Activated effector memory CD4-positive, alpha-beta T cell treated with Interleukin-2 at 50 U/mL for 16 hours (primary cell): ENCODE results near the gene HOMER1.

Experiments
- DNase-seq: peaks from one replicate; pipeline ENCODE4 v3.0.0-alpha.2; 2020

HOMER1 gene

DNA sequence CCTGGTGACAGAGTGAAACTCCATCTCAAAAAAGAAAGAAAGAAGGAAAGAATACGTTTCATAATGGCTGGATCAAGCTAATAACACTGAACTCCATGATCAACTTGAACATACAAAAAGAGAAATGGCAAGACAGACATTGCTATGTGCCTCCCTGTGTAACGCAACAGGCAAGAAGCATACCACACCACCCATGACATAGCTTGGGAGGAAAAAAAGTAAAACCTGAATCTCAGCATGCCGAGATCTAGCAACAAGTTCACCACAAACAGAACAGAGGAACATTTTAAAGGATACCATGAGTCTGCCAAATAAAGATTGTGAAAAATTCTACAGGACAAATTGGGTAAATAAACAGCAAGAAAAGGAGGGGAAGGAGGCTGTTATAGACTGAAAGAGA lies 26.7 kb downstream of the HOMER1 start:
- DNase-seq, result no peak

DNA sequence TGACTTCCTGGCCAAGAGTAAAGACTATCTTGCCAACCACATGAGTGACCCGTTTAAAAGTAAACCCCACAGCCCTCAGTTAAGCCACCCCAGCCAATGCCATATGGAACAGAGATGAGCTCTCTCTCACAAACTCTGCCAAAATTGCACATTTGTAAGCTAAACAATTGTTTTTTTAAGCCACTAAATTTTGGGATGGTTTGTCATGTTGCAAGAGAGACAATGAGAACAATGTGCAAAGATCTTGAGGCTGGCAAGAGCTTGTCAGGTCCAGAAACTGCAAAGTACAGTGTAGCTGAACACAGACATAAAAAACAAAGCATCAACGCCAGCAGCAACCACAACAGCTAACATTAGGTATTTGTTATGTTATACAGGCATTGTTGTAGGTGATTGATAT lies 27.8 kb downstream of the HOMER1 start:
- DNase-seq, result no peak

DNA sequence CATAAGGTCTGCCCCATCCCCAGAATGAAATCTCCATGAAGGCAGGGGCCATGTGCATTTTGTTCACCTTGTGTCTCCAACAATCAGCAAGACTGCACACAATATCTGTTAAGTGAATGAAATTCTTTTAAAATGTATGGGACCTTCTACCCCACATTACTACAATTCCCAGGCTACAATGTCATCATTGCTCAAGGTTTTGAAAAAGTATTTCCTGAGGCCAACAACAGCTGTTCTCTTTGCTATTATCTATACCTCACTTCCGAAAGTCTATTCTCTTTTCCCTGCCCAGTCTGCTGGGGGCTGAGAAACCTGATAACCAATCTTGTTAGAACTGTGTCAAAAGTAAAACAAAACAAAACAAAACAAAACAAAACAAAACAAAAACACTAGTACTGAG lies 29.2 kb downstream of the HOMER1 start:
- DNase-seq, result no peak

DNA sequence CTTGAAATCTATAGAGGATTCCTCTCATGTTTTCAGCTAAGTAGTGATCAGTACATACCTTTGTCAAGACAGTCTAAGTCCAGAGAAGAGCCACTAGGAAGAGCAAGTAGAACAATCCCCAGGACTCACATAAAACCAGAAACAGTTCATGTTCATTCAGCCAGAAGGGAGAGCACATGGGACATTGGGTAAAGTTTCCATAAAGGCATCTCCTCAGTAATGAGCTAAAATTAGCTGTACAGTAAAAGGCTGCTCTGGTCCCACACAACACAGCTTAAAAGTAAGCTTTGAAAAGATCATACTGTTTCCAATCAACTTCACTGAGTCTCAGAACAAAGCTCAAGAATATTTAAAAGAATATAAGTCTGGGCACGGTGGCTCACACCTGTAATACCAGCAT lies 32.4 kb downstream of the HOMER1 start:
- DNase-seq, result no peak

DNA sequence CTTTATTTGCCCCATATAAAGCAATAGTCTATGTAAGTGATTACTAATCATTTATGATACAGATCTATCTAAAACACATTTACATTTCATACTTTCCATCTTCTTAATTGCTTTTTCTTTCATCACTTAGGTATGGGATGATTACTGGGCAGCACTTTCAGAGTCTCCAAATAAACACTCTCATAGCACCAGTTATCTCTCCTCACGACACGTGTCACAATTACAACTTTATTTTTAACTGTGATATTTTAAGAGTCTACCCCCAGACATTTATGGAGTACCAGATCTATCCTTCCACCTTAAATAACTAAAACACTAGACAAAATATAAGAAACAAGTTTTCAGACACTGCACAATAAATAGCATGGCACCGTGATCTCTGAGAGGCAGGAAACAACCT lies 32.9 kb downstream of the HOMER1 start:
- DNase-seq, result no peak

DNA sequence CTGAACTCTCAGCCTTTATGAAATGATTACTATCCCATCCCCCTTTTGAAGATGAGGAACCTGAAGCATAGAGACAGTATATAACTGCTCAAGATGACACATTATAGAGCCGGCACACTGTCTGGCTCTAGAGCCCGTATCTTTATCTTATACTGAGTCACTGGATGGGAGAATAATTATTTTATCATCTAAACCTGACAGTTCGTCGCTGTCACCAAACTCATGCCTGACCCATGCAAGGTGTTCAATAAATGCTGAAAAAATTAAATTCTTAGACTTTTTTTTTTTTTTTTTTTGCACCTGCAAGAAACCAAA lies 38.8 kb downstream of the HOMER1 start:
- DNase-seq, result no peak

DNA sequence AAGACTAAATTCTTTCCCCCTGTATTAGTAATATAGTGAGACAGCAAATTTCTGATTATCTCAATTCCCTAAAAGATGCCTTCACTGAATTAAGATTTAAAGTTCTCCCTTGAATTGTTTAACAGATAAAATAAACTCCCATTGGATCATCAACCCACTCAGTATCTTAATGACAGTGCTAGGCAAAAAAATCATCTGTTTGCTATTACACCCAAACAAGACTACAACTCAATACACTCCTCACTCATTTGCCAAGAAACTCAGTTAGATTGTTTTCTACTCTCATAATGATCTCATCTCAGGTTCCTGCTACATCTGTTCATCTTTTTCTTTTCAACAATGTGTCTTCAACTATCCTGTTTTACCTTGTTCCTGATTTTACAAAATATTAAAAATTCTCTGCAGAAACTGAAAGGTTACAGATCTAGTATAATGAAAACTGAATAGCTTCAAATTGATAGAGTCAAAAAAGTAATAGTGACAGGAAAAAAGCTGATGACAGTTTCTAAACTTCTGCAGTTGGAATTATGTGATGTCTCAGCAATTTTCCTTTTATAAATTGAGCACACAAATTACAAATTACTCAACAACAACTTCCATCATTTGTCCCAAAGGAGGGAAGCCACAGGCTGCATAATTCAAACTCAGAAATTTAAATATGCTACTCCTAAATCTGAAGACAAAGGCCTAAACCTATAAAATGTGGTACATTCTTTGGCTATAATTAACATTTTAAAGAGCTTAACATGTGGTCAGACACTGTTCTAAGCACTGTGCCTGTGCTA lies 39.4 kb downstream of the HOMER1 start:
- no peak for DNase-seq

DNA sequence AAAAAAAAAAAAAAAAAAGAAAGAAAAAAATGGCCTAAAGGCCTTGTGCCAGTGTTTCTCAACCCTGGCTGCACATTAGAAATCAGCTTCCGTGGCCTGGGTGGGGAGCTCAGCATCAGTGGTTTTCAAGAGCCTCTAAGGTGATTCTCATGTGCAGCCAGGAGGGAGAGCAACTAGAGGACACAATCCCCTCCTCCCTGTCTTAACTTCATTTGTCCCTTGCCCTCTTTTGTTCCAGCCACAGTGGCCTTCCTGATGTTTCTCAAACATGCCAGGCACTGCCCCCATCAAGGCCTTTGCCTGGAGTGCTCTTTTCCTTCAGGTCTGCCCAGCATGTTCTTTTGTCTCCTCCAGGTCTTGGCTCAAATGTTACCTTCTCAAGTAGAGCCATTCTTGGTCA lies 42.4 kb downstream of the HOMER1 start:
- no peak for DNase-seq

DNA sequence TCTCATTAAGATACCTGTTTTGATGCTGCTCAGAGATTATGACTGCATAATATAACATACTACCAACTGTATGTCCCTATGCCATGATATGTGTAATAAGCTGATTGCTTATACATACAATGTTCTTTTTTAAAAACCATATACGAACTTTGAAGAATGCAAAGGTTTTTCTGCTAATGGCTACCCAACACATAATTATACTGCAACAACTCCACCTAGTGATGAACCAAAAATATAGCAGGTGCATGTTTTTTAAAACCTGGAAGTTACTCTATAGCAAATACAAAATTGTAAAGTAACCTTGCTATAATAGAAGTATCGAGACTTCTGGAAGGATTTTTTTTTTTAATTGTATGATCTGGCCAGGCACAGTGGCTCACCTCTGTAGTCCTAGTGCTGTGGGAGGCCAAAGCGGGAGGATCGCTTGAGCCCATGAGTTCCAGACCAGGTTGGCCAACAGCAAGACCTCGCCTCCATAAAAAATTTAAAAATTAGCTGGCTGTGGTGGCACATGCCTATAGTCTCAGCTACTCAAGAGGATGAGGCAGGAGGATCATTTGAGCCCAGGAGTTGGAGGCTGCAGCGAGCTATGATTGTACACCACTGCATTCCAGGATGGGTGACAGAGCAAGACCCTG lies 49.1 kb downstream of the HOMER1 start:
- DNase-seq, result no peak

DNA sequence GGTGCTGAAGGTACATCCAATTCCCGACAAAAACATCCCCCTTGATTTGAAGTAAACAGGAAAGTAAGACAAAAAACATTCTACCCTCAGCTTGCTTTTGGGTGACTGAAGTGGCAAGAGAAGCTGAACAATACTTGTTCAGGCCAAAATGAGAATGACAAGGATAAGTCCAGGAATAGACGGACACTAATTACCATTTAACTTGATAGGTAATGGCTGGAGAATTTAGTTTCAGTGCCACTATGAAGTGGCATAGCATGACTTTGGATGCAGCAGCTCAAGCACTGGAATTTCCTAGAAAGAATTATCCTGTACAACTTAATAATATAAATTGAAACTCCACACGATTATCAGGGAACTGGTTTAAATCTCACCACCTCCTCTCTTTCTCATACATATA lies 49.7 kb downstream of the HOMER1 start:
- DNase-seq, result no peak

DNA sequence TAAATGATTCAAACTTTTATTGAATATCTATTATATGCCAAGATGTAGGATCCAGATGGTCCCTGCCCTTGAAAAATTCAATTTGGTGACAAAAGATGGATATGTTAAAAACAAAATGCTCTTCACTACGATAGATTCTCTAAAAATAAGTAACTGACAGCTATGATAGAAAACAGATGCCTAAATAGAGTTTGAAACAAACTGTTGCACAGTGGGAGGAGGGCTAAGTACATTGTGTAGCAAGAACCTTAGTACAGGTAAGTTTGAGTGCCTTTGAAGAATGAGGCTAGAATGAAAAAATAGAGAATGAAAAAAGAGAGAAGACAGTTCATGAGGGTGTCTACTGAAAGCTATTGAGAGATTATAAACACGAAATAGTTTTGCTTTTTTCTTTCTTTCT lies 54.3 kb downstream of the HOMER1 start:
- DNase-seq, result no peak

DNA sequence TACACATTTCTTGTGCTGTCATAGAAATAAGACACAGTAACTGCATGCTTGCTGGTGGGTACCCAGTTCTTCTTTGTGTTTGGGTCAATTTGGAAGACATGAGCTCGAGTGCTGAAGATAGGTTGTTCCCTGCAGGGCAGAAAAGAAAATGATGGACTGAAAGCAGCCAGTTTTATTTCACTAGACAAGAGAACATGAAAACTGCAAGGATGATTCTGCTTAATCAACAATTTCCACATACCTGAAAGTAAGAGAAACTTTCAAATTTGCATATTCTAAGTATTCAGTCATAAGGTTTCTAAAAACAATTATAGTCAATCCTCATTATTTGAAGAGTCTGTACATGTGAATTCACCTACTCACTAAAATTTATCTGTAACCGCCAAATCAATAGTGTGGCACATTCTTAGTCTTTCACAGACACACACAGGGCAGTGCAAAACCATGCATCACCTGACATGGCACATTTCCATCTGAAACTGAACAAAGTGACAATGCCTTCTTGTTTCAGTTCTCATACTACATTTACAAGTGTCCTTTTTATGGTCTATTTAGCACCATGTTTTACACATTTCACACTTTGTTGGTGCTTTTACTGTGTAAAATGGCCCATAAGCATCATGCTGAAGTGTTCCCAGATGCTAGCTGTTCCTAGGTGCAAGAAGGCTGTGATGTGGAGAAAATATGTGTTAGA lies 56.9 kb downstream of the HOMER1 start:
- no peak for DNase-seq

DNA sequence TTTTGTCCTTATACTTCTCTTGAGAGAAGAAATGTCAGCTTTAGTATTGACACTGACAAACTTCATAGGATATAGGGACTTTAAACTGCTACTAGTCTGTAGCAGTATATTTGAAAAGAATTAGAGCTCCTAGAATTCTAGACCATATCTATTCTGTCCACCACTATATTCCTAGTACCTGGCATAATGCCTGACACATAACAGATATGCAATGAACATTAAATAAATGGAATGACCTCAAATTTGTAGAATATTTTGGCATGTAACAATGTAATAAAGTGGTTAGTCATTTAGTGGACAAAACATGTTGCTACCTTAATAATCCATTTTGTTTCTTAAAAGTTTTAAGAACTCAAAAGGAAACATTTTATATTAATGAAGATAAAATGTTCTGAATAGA lies 57.5 kb downstream of the HOMER1 start:
- DNase-seq, result no peak

DNA sequence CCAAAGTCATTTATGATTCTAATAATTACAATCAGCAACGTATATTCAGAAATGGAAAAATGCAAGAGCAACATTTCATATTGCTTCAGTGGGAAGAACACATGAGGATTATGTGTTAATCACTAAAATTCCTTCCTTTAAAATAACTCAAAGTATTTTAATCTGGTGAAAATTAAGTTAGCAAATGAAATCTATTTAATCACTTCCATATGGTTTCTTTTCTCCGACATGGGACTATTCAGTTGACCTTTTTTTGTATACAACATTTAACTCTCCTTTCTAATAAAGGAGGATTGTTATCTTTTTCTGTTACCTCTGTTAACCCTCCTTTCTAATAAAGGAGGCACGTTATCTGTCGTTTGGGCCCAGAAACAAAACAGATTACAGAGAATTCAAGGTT lies 59.9 kb downstream of the HOMER1 start:
- no peak for DNase-seq

DNA sequence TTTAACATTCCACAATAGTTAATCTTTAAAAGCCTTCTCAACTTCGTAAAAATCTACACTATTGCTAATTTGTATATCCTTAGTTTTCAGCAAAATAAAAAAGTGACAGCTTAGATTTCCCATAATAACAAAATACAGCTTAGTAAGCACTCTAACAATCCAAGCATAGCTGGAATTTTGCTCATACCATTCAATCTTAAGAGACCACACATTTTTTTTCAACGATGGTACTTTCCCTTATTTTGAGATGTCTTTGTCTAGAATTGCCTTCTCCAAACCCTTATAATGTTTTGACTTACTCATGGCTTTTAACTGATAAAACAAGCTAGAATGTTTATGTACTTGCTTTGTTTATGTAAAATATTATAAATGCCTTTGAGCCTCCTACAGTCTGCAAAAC lies 65.6 kb downstream of the HOMER1 start:
- no peak for DNase-seq

DNA sequence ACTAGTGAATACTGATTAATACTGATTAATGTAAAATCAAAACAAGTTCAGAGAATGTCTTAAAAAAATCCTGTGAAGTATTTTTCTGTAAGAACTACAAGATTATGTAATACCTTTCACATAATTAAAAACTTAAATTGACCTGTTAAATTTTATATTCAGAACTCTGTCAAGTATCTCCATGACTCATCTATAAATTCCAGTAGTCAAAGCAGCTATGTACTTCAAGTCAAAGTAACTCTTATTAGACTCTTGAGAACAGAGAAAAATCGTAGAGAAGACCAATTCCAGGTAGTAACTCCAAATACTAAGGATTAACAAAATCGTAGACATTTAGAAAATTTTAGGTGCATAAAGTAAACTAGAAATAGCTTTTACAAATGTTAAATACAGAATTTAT lies 77.1 kb downstream of the HOMER1 start:
- DNase-seq, result no peak

DNA sequence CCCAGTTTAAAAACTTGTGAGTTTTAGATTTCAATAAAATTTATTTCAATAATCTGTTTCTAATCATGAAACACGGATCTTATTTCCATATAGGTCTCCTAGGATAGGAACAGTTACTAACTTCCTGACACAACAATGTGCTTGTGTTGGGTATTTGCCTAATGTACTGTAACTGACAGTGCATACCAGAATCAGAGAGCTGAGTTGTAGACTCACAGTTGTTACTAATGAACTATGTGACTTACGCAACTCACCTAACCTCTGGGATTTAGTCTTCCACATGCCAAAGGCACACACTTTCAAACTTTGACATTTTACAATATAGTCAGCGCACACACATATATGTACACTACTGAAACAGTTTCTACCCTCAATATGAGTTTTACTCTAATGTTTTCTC lies 77.7 kb downstream of the HOMER1 start:
- no peak for DNase-seq

DNA sequence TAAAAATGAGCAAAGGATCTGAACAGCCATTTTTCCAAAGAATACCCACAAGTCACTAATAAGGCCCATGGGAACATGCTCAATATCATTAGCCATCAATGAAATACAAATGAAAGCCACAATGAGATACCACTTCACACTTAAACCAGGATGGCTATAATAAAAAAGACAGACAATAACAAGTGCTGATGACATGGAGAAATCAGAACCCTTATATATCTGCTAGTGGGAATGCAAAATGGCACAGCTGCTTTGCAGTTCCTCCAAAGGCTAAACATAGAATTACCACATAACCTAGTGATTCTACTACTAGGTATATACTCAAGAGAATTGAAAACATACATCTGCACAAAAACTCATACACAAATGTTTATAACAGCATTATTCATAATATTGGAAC lies 83.7 kb downstream of the HOMER1 start:
- no peak for DNase-seq

DNA sequence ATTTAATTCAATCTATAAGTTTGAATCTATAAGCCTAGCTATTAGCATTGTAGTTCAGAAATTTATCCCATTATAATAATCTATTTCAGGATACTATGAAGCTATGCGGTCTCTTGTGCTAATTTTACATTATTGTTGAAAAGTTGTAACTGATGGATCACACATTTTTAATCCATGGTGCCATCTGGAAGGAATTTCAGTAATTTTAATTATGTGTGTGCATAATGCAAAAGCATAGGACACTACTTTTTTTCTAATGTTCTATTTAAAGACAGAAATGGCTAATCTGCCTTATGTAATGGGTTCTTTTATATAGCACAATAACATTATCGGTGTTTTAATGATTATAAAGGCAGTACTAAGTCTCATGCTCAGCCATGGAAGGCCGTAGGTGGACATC lies 90.6 kb downstream of the HOMER1 start:
- DNase-seq, result no peak

DNA sequence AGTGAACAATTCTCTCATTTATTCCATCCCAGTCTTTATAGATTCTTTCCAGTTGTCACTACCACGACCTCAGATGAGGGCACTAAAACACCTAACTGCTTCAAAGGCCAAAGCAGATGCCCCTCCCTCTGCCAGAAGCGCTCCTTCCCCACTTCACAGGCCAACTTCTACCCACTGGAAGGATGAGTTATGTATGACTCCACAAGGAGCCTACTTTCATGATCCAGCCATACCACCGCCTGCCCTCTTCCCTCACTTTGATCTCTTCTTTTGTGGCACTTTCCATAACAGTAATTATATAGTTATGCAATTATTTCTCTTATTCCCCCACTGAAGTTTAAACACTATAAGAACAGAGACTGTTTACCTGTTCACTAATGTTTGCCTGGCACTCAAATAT lies 93.7 kb downstream of the HOMER1 start:
- no peak for DNase-seq

DNA sequence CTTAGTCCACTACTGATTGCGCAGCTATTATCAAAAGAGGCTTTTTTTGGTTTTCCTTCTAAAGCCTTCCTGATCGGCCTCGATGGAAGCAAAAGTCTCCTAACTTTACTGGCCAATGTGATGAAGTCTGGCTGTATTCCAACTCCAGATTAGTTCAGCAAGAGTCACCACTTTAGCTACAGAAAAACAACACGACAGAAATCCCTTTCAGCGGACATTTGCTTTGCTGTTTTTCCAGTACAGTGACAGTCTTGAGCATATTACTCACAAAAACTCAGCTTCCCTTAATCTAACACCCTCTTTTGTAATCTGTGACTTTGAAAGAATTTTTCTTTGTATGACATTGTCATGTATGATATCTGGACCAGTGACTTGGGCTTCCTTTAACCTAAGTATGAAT lies 95.7 kb downstream of the HOMER1 start:
- DNase-seq, result no peak

DNA sequence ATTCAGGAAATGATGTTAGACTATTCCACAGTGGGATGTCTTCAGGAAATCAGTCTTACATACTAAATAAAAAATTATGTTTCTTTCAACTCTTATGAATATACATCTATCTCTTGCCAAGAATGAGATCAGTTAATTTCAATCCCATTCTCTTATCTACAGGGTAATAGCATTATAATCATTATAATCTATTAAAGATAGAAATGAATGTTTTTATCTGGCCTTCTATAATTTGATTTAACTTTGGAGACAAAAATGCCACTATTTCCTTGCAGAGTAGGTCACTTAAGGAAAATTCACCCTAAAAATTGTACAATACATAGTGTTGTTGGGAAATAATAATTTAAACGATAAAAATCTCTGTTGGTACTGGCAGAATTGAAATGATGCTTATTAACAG lies 96.4 kb downstream of the HOMER1 start:
- no peak for DNase-seq

DNA sequence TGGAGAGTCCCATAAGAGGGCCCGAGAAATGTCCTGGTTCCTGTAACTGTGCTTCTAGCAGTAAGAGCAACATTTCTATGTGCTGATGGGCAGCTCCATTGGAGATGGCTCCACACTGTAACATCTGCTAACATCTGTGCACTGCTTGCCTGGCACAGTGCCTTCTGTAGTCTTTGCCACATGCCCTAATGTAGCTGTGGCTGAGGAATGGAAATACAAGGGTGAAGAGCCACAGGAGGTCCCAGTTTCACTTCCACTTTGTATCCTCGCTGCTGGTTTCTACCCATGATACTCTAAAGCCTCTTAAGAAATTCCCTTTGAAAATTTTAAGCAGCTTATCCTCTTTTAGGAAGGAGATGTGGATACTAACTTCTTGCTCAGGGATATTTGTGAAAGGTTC lies 97.4 kb downstream of the HOMER1 start:
- DNase-seq, result no peak

DNA sequence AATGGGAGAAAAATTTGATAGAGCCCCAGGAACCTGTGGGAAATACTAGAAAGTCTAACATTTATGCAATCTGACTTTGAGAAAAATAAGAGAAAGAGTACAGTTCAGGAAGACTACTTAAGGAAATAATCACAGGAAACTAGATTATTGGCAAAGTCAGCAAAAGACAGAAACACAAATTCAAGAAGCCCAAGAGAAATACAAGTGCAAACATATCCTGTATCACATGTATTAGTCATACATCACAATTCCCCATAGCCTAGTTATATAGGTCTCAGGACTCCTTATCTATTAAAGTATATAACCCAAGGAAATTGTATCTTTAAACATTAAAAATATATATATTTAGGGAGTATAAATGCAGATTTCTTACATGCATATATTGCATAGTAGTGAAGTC lies 100.8 kb downstream of the HOMER1 start:
- DNase-seq, result no peak

DNA sequence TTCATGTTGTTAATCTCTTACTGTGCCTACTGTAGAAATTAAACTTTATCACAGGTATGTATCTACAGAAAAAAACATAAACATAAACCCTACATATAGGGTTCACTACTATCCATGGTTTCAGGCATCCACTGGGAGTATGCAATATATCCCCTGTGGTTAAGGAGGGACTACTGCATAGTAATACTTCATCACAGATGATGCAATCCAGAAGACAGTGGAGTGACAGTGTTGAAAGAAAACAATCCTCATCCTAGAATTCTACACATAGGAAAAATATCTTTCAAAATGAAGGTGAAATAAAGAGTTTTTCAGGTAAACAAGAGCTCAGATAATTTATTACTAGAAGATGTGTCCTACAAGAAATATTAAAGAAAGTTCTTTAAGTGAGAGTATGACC lies 105.9 kb downstream of the HOMER1 start:
- DNase-seq, result no peak
